Endothelial cell of umbilical vein (primary cell): ENCODE data around the gene HLA-DMA.

Source experiments
- CTCF ChIP-seq, 2 donors: IDR thresholded peaks; 1 replicate in 1 of 2; 2 replicates in 1 of 2; pipeline ENCODE4 v1.5.1; 2011; ENCODE audit warnings: low read length in 2 of 2, mild to moderate bottlenecking in 2 of 2, moderate library complexity in 2 of 2, control low read depth in 1 of 2, inconsistent platforms in 1 of 2, low read depth in 1 of 2; ENCODE audit not compliant: insufficient read depth in 1 of 2; ENCODE audit errors: extremely low read depth in 1 of 2
- EZH2 ChIP-seq: IDR thresholded peaks from 2 replicates; pipeline ENCODE4 v1.6.1; 2012; ENCODE audit warnings: borderline replicate concordance, low read depth, mild to moderate bottlenecking, moderate library complexity, low read length, inconsistent platforms; ENCODE audit not compliant: severe bottlenecking
- FOS ChIP-seq: IDR thresholded peaks from 2 replicates; pipeline ENCODE4 v1.6.1; 2011; ENCODE audit warnings: mild to moderate bottlenecking, low read length, moderate library complexity, borderline replicate concordance; ENCODE audit not compliant: insufficient read depth
- MAX ChIP-seq: IDR thresholded peaks from 2 replicates; pipeline ENCODE4 v1.6.1; 2011; ENCODE audit not compliant: insufficient read depth, insufficient read length
- MYC ChIP-seq: IDR thresholded peaks from one replicate; pipeline ENCODE4 v1.6.1; 2011; ENCODE audit warnings: mild to moderate bottlenecking, low read depth, low read length
- POLR2A ChIP-seq: IDR thresholded peaks from 2 replicates; pipeline ENCODE4 v1.6.1; 2012; ENCODE audit warnings: low read depth, mild to moderate bottlenecking, control low read depth, low read length
- POLR2AphosphoS5 ChIP-seq: IDR thresholded peaks from 2 replicates; pipeline ENCODE4 v1.6.1; 2012; ENCODE audit warnings: low read depth, mild to moderate bottlenecking, control low read depth, low read length, moderate library complexity; ENCODE audit not compliant: insufficient read depth

GRCh38 chr6:32954267-32954666 lies 1.4 kb upstream of the HLA-DMA start:
- TF ChIP-seq CTCF (IDR thresholded peaks at IDR 0.05; ENCODE audit: extremely low read depth in 1 of 2, insufficient read depth in 1 of 2, low read depth in 1 of 2, low read length in 2 of 2) (no peak), POLR2AphosphoS5 (no peak), MAX (no peak), FOS (no peak), EZH2 (no peak), MYC (no peak), POLR2A (no peak)
